ENCODE results near the gene HERC5.
"Not testable (repeated sequence)": the region's sequence is repeated elsewhere in the genome, so short reads cannot be mapped to it uniquely, and the experiment has no call there.

GRCh38 chr4:88437873-88438272 lies 19.0 kb upstream of the HERC5 start:
- not testable (repeated sequence) for TF ChIP-seq CTCF (conservative IDR thresholded peaks at IDR 0.05 in 1 of 2, IDR thresholded peaks at IDR 0.05 in 1 of 2; ENCODE audit: low read depth in 1 of 2, low read length in 2 of 2); EZH2 (IDR thresholded peaks at IDR 0.05; ENCODE audit: low read length, missing control alignments)
